SK-N-SH treated with all-trans-retinoic acid at 6 μM for 48 hours (cell line): ENCODE data around the gene AAK1.

ENCODE experiments used
- ARNTL ChIP-seq: fragments of 450-650 bp; formaldehyde crosslinking; IDR thresholded peaks from 2 replicates; pipeline ENCODE4 v1.5.0; 2020; ENCODE audit warnings: low read depth, mild to moderate bottlenecking, moderate library complexity, borderline replicate concordance
- BACH2 ChIP-seq: fragments of 250-450 bp; sonication (Bioruptor Pico); IDR thresholded peaks from 2 replicates; pipeline ENCODE4 v1.9.0; 2021; ENCODE audit warnings: mild to moderate bottlenecking, borderline replicate concordance
- ISL1 ChIP-seq: fragments of 250-450 bp; sonication (Bioruptor Pico); IDR thresholded peaks from 2 replicates; pipeline ENCODE4 v2.1.2; 2022; ENCODE audit warnings: mild to moderate bottlenecking, moderate library complexity
- OSR1 ChIP-seq: fragments of 250-450 bp; sonication (Bioruptor Pico); IDR thresholded peaks from 2 replicates; pipeline ENCODE4 v1.8.0; 2022; ENCODE audit warnings: moderate library complexity, mild to moderate bottlenecking, inconsistent platforms
- PPARA ChIP-seq: fragments of 250-450 bp; sonication (Bioruptor Pico); IDR thresholded peaks from 2 replicates; pipeline ENCODE4 v1.5.0; 2020; ENCODE audit warnings: mild to moderate bottlenecking, borderline replicate concordance
- RARB ChIP-seq: fragments of 250-450 bp; sonication (Bioruptor Pico); IDR thresholded peaks from 2 replicates; pipeline ENCODE4 v1.8.0; 2021; ENCODE audit warnings: mild to moderate bottlenecking, moderate library complexity
- ZC3H10 ChIP-seq: fragments of 250-450 bp; sonication (Bioruptor Pico); IDR thresholded peaks from 2 replicates; pipeline ENCODE4 v1.5.1; 2021; ENCODE audit warnings: mild to moderate bottlenecking, moderate library complexity
- ZNF8 ChIP-seq: fragments of 450-650 bp; formaldehyde crosslinking; IDR thresholded peaks from 2 replicates; pipeline ENCODE4 v1.5.0; 2020; ENCODE audit warnings: mild to moderate bottlenecking, moderate library complexity
- TF ChIP-seq, protein P1 (sequence below): fragments of 250-450 bp; sonication (Bioruptor Pico); IDR thresholded peaks from 2 replicates; pipeline ENCODE4 v1.5.1; 2020; ENCODE audit warnings: low read depth, mild to moderate bottlenecking, moderate library complexity
- TF ChIP-seq, protein P2 (sequence below): fragments of 250-450 bp; sonication (Bioruptor Pico); IDR thresholded peaks from 2 replicates; pipeline ENCODE4 v1.8.0; 2020; ENCODE audit warnings: mild to moderate bottlenecking, moderate library complexity, borderline replicate concordance
- TF ChIP-seq, protein P3 (sequence below): fragments of 250-450 bp; sonication (Bioruptor Pico); IDR thresholded peaks from 2 replicates; pipeline ENCODE4 v1.8.0; 2021; ENCODE audit warnings: low read depth, mild to moderate bottlenecking, moderate library complexity, borderline replicate concordance

DNA sequence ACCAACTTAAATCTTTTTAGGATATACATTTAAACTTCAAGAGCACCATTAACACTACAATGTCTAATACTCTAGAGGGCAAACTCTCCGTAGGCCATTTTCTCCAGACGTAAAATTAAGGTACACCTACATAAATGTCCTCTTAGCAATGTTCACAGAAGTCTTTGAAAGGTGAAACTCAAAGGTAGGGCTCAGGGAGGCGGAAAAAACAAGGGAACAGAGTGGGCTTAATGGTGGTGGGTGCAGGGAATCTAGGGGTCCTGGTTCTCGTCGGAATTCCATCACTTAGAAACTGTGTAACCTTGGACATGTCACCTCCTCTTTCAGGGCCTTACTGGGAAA lies 207.0 kb downstream of the AAK1 start:
- TF ChIP-seq, protein P1, sequence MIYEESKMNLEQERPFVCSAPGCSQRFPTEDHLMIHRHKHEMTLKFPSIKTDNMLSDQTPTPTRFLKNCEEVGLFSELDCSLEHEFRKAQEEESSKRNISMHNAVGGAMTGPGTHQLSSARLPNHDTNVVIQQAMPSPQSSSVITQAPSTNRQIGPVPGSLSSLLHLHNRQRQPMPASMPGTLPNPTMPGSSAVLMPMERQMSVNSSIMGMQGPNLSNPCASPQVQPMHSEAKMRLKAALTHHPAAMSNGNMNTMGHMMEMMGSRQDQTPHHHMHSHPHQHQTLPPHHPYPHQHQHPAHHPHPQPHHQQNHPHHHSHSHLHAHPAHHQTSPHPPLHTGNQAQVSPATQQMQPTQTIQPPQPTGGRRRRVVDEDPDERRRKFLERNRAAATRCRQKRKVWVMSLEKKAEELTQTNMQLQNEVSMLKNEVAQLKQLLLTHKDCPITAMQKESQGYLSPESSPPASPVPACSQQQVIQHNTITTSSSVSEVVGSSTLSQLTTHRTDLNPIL (CRISPR knock-in tag): no peak
- TF ChIP-seq, protein P2, sequence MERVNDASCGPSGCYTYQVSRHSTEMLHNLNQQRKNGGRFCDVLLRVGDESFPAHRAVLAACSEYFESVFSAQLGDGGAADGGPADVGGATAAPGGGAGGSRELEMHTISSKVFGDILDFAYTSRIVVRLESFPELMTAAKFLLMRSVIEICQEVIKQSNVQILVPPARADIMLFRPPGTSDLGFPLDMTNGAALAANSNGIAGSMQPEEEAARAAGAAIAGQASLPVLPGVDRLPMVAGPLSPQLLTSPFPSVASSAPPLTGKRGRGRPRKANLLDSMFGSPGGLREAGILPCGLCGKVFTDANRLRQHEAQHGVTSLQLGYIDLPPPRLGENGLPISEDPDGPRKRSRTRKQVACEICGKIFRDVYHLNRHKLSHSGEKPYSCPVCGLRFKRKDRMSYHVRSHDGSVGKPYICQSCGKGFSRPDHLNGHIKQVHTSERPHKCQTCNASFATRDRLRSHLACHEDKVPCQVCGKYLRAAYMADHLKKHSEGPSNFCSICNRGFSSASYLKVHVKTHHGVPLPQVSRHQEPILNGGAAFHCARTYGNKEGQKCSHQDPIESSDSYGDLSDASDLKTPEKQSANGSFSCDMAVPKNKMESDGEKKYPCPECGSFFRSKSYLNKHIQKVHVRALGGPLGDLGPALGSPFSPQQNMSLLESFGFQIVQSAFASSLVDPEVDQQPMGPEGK (CRISPR knock-in tag): no peak
- TF ChIP-seq RARB (no peak), BACH2 (no peak), OSR1 (no peak), ZC3H10 (CRISPR knock-in tag) (no peak), PPARA (CRISPR knock-in tag) (no peak), ISL1 (CRISPR knock-in tag) (no peak), ZNF8 (CRISPR knock-in tag) (no peak), ARNTL (CRISPR knock-in tag) (no peak)
- TF ChIP-seq, protein P3, sequence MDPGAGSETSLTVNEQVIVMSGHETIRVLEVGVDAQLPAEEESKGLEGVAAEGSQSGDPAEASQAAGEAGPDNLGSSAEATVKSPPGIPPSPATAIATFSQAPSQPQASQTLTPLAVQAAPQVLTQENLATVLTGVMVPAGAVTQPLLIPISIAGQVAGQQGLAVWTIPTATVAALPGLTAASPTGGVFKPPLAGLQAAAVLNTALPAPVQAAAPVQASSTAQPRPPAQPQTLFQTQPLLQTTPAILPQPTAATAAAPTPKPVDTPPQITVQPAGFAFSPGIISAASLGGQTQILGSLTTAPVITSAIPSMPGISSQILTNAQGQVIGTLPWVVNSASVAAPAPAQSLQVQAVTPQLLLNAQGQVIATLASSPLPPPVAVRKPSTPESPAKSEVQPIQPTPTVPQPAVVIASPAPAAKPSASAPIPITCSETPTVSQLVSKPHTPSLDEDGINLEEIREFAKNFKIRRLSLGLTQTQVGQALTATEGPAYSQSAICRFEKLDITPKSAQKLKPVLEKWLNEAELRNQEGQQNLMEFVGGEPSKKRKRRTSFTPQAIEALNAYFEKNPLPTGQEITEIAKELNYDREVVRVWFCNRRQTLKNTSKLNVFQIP: no peak
